Trophoblast cell (in vitro differentiated cells and primary cell): ENCODE data around the gene CELF5.

Experiments
- DNase-seq, 2 donors: peaks; one replicate each; pipeline ENCODE4 v3.0.0-alpha.2; 2016
- H2AFZ ChIP-seq: 2 replicates; pipeline ENCODE4 v1.6.1; 2013; ENCODE audit warnings: low read length, moderate library complexity, mild to moderate bottlenecking; ENCODE audit not compliant: insufficient read depth, poor library complexity
- H2AK5ac ChIP-seq: 2 replicates; pipeline ENCODE4 v1.6.1; 2013; ENCODE audit warnings: mild to moderate bottlenecking, low read length
- H2BK120ac ChIP-seq: 2 replicates; pipeline ENCODE4 v1.6.1; 2013; ENCODE audit warnings: low read length, mild to moderate bottlenecking, moderate library complexity; ENCODE audit not compliant: insufficient read depth, poor library complexity
- H2BK12ac ChIP-seq: 2 replicates; pipeline ENCODE4 v1.6.1; 2013; ENCODE audit warnings: mild to moderate bottlenecking, low read length, moderate library complexity
- H2BK5ac ChIP-seq: 2 replicates; pipeline ENCODE4 v1.6.1; 2013; ENCODE audit warnings: low read length, low read depth, moderate library complexity, mild to moderate bottlenecking; ENCODE audit not compliant: poor library complexity
- H3K14ac ChIP-seq: 2 replicates; pipeline ENCODE4 v1.6.1; 2013; ENCODE audit warnings: mild to moderate bottlenecking, low read length
- H3K18ac ChIP-seq: 2 replicates; pipeline ENCODE4 v1.6.1; 2013; ENCODE audit warnings: mild to moderate bottlenecking, low read length
- H3K23ac ChIP-seq: 2 replicates; pipeline ENCODE4 v1.6.1; 2013; ENCODE audit warnings: low read length
- H3K27ac ChIP-seq: 2 replicates; pipeline ENCODE4 v1.5.1; 2013; ENCODE audit warnings: low read depth, mild to moderate bottlenecking, inconsistent platforms, low read length, moderate library complexity
- H3K27me3 ChIP-seq: 2 replicates; pipeline ENCODE4 v1.6.1; 2013; ENCODE audit warnings: inconsistent platforms, mild to moderate bottlenecking, low read length, moderate library complexity; ENCODE audit not compliant: insufficient read depth
- H3K36me3 ChIP-seq, 2 experiments: 1 replicate in 1 of 2; 2 replicates in 1 of 2; pipeline ENCODE4 v1.6.1; 2013; ENCODE audit warnings: low read length in 2 of 2, mild to moderate bottlenecking in 2 of 2, moderate library complexity in 1 of 2; ENCODE audit not compliant: insufficient read depth in 2 of 2, control insufficient read depth in 1 of 2
- H3K4ac ChIP-seq: 2 replicates; pipeline ENCODE4 v1.6.1; 2013; ENCODE audit warnings: low read depth, mild to moderate bottlenecking, low read length, moderate library complexity
- H3K4me1 ChIP-seq, 2 experiments: 1 replicate in 1 of 2; 2 replicates in 1 of 2; pipeline ENCODE4 v1.6.1; 2013; ENCODE audit warnings: low read length in 2 of 2, mild to moderate bottlenecking in 2 of 2, moderate library complexity in 1 of 2; ENCODE audit not compliant: insufficient read depth in 2 of 2, control insufficient read depth in 1 of 2
- H3K4me2 ChIP-seq: 2 replicates; pipeline ENCODE4 v1.6.1; 2013; ENCODE audit warnings: inconsistent platforms, mild to moderate bottlenecking, low read length, moderate library complexity
- H3K4me3 ChIP-seq: 2 replicates; pipeline ENCODE4 v1.5.1; 2013; ENCODE audit warnings: mild to moderate bottlenecking, low read depth, low read length, inconsistent platforms
- H3K79me1 ChIP-seq: one replicate; pipeline ENCODE4 v1.6.1; 2013; ENCODE audit warnings: low read length
- H3K79me2 ChIP-seq: 2 replicates; pipeline ENCODE4 v1.6.1; 2013; ENCODE audit warnings: low read length, mild to moderate bottlenecking; ENCODE audit not compliant: control insufficient read depth, insufficient read depth, poor library complexity
- H3K9ac ChIP-seq: 2 replicates; pipeline ENCODE4 v1.6.1; 2013; ENCODE audit warnings: mild to moderate bottlenecking, low read length
- H3K9me3 ChIP-seq: 2 replicates; pipeline ENCODE4 v1.6.1; 2013; ENCODE audit warnings: low read depth, mild to moderate bottlenecking, control low read depth, inconsistent platforms, low read length; ENCODE audit not compliant: insufficient read depth
- H4K12ac ChIP-seq: 2 replicates; pipeline ENCODE4 v1.6.1; 2013; ENCODE audit warnings: low read depth, mild to moderate bottlenecking, low read length, moderate library complexity
- H4K8ac ChIP-seq: 2 replicates; pipeline ENCODE4 v1.6.1; 2013; ENCODE audit warnings: low read depth, mild to moderate bottlenecking, low read length, moderate library complexity
- H4K91ac ChIP-seq: one replicate; pipeline ENCODE4 v1.6.1; 2013; ENCODE audit warnings: low read depth, mild to moderate bottlenecking, low read length, moderate library complexity
- WGBS: extraction: QIAGEN DNeasy Blood & Tissue Kit; methylation state at CpG from one replicate; pipeline ENCODE4 v1.1.7; 2013; ENCODE audit warnings: missing lambda C conversion rate; ENCODE audit not compliant: insufficient read length, insufficient coverage; ENCODE audit errors: extremely low coverage; 5-methylcytosine and 5-hydroxymethylcytosine counted together

Gene CELF5

GRCh38 chr19:3314962-3315675 lies 90.7 kb downstream of the CELF5 start:
- Histone ChIP-seq H3K14ac (no peak overlapping the region), H3K4me2 (no peak overlapping the region), H3K27ac (no peak overlapping the region), H3K4me1 (no peaks in the 10 kb centered on the region), H3K18ac (no peak overlapping the region), H3K79me1 (no peaks in the 10 kb centered on the region), H2BK120ac (no peak overlapping the region), H3K36me3 (no peaks in the 10 kb centered on the region), H2AFZ (no peak overlapping the region), H3K9ac (no peak overlapping the region), H4K91ac (no peak overlapping the region), H3K23ac (no peak overlapping the region), H3K4me3 (no peak overlapping the region), H3K27me3 (no peaks in the 10 kb centered on the region), H4K12ac (no peak overlapping the region), H2BK5ac (no peak overlapping the region), H3K9me3 (no peaks in the 10 kb centered on the region), H2AK5ac (no peak overlapping the region), H4K8ac (no peak overlapping the region), H2BK12ac (no peak overlapping the region), H3K4ac (no peak overlapping the region), H3K79me2 (no peaks in the 10 kb centered on the region)
- no CpG with 5 or more reads among the region's 30 CpGs for WGBS
- DNase-seq: no peak

DNA sequence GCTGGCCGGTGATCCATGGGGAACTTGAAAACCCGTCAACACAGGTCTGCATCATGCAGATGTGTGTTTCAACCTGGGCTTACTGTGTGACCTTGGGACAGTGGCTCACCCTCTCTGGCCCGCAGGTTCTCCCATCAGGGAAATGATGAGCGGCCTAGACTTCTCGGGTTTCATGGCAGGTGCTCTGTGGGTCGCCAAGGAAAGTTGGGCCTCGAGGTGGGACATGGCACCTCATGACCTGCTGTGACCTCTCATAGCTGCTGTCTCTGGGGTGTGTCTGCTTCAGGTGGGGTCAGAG lies 91.2 kb downstream of the CELF5 start:
- H3K14ac ChIP-seq: no peak overlapping the region
- no peak for DNase-seq
- H2BK5ac ChIP-seq: no peak overlapping the region
- WGBS: no CpG with 5 or more reads among the region's 7 CpGs
- H3K79me2 ChIP-seq: no peaks in the 10 kb centered on the region
- H3K36me3 ChIP-seq: no peaks in the 10 kb centered on the region
- H2BK12ac ChIP-seq: no peak overlapping the region
- H3K27me3 ChIP-seq: no peaks in the 10 kb centered on the region
- H3K4me2 ChIP-seq: no peak overlapping the region
- no peak overlapping the region for H3K9ac ChIP-seq
- no peak overlapping the region for H3K4ac ChIP-seq
- H2AFZ ChIP-seq: no peak overlapping the region
- no peak overlapping the region for H4K91ac ChIP-seq
- H4K12ac ChIP-seq: no peak overlapping the region
- H3K23ac ChIP-seq: no peak overlapping the region
- H4K8ac ChIP-seq: no peak overlapping the region
- no peaks in the 10 kb centered on the region for H3K9me3 ChIP-seq
- H3K18ac ChIP-seq: no peak overlapping the region
- H3K4me3 ChIP-seq: no peak overlapping the region
- no peaks in the 10 kb centered on the region for H3K79me1 ChIP-seq
- no peak overlapping the region for H2AK5ac ChIP-seq
- H3K4me1 ChIP-seq: no peaks in the 10 kb centered on the region
- no peak overlapping the region for H2BK120ac ChIP-seq
- no peak overlapping the region for H3K27ac ChIP-seq

DNA sequence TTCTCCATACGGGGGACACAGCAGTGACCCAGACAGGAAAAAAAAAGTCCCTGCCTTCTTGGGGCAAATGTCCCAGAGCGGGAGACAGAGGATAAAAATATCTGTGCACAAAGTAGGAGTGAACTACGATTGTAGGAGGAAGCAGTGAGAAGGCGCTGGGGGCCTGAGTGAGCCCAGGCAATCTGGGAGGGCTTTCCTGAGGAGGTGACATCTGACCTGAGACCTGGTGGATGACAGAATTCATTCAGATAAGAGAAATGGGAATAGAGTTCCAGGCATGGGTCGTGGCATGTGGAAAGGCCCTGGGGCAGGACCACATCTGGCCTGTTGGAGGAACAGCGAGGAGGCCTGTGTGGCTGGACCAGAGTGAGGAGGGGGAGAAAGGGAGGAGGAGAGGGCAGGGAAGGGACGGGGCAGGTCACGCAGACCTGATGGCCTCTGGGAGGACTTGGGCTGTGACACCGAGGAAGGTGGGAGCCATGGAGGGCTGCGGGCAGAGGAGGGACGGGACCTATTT lies 91.7 kb downstream of the CELF5 start:
- H2BK120ac ChIP-seq: no peak overlapping the region

DNA sequence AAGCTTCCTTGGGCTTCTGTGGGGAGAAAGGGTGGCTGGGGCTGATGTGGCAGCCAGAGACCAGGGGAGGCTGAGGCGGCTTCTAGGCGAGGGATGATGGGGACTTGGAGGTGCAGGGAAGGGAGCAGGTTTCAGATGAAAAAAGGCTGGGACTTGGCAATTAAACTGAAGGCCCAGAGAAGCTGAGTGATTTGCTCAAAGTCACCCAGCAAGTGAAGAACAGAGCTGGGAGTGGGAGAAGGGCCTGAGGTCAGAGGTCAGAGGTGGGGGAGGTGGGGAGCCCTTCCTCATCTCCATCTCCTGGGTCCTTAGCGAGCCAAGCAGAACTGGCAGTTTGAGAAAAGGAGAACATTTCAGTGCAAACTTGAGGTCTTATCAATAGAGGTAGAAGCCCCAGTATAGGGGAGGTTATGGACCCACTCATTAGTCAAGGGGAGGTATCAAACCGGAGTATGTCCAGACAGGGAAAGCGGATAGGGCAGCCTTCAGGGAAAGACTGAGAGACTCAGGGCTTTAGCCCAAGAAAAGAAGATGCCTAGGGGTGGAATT lies 92.3 kb downstream of the CELF5 start:
- Histone ChIP-seq H3K4ac (no peak overlapping the region), H3K27ac (no peak overlapping the region), H4K12ac (no peak overlapping the region), H4K91ac (no peak overlapping the region), H3K4me1 (no peaks in the 10 kb centered on the region), H3K79me1 (no peaks in the 10 kb centered on the region), H3K79me2 (no peaks in the 10 kb centered on the region), H4K8ac (no peak overlapping the region), H2BK5ac (no peak overlapping the region), H3K9me3 (no peaks in the 10 kb centered on the region), H2BK12ac (no peak overlapping the region), H3K9ac (no peak overlapping the region), H3K27me3 (no peaks in the 10 kb centered on the region), H3K4me3 (no peak overlapping the region), H2AFZ (no peak overlapping the region), H2BK120ac (no peak overlapping the region), H2AK5ac (no peak overlapping the region), H3K4me2 (no peak overlapping the region), H3K23ac (no peak overlapping the region), H3K18ac (no peak overlapping the region), H3K36me3 (no peaks in the 10 kb centered on the region), H3K14ac (no peak overlapping the region)
- DNase-seq: no peak
- no CpG with 5 or more reads among the region's 5 CpGs for WGBS

More for the DNA sequence above, 91.7 kb downstream of the CELF5 start:
- Histone ChIP-seq H2BK12ac (no peak overlapping the region), H3K4me1 (no peaks in the 10 kb centered on the region), H3K27me3 (no peaks in the 10 kb centered on the region), H4K91ac (no peak overlapping the region), H3K23ac (no peak overlapping the region), H3K27ac (no peak overlapping the region), H3K14ac (no peak overlapping the region), H3K4me2 (no peak overlapping the region), H3K4ac (no peak overlapping the region), H3K79me1 (no peaks in the 10 kb centered on the region), H3K36me3 (no peaks in the 10 kb centered on the region), H2AFZ (no peak overlapping the region), H3K18ac (no peak overlapping the region), H3K79me2 (no peaks in the 10 kb centered on the region), H4K8ac (no peak overlapping the region), H3K4me3 (no peak overlapping the region), H2BK5ac (no peak overlapping the region), H3K9me3 (no peaks in the 10 kb centered on the region), H4K12ac (no peak overlapping the region), H3K9ac (no peak overlapping the region), H2AK5ac (no peak overlapping the region)
- WGBS: no CpG with 5 or more reads among the region's 11 CpGs
- DNase-seq: peak; percentile 38 to 41
